Neuron (in vitro differentiated cells): Measurements from ENCODE around the gene EIF6.

ENCODE experiments used
- H2AFZ ChIP-seq: one replicate; pipeline ENCODE4 v1.6.1; 2013; ENCODE audit warnings: low read depth, mild to moderate bottlenecking, inconsistent platforms, low read length, moderate library complexity
- H3K27me3 ChIP-seq: one replicate; pipeline ENCODE4 v1.6.1; 2013; ENCODE audit warnings: low read length; ENCODE audit not compliant: insufficient read depth
- H3K36me3 ChIP-seq: one replicate; pipeline ENCODE4 v1.6.1; 2013; ENCODE audit warnings: low read length; ENCODE audit not compliant: insufficient read depth
- H3K4me1 ChIP-seq: one replicate; pipeline ENCODE4 v1.6.1; 2013; ENCODE audit warnings: low read length; ENCODE audit not compliant: insufficient read depth
- H3K4me3 ChIP-seq: 2 replicates; pipeline ENCODE4 v1.5.1; 2013; ENCODE audit warnings: mild to moderate bottlenecking, low read length, moderate library complexity
- H3K9me3 ChIP-seq: one replicate; pipeline ENCODE4 v1.6.1; 2013; ENCODE audit warnings: low read length

EIF6 gene

GRCh38 chr20:35284267-35284991, at the start of gene EIF6:
TSS of gene EIF6 (minus strand) at chr20:35284772. CDS start at chr20:35284487, 285 bp downstream.
- H2AFZ ChIP-seq: peak within 1 kb of the TSS; percentile 38
- peak within 1 kb of the TSS; percentile 93 for H3K4me3 ChIP-seq
- no peaks in the 10 kb centered on the region for H3K9me3 ChIP-seq
- peaks cover 20% of the 10 kb centered on the region for H3K36me3 ChIP-seq
- H3K4me1 ChIP-seq: peaks cover 12% of the 10 kb centered on the region
- no peaks in the 10 kb centered on the region for H3K27me3 ChIP-seq

DNA sequence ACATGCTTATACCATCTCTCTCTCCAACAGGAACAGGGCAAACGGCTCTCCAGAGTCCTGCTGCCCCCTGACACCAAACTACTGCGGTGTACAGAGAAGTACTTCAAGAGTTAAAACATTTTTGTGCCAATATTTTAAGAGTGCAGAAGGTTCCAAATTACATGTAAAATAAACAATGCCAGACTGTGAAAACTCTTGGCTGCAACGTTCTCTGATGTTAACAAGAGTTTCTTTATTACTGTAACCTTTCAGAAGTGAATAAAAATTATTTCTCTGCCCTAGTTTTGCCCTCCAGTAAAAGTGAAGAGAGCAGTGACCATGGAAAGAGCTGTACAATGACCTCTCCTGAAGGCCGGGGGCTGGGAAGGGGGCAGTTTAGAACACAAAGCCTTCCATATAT, 49.0 kb upstream of the EIF6 start:
- H3K9me3 ChIP-seq: no peaks in the 10 kb centered on the region
- H3K36me3 ChIP-seq: no peaks in the 10 kb centered on the region
- H3K4me1 ChIP-seq: no peaks in the 10 kb centered on the region
- H3K27me3 ChIP-seq: no peaks in the 10 kb centered on the region
- H3K4me3 ChIP-seq: no peak overlapping the region
- H2AFZ ChIP-seq: no peak overlapping the region

DNA sequence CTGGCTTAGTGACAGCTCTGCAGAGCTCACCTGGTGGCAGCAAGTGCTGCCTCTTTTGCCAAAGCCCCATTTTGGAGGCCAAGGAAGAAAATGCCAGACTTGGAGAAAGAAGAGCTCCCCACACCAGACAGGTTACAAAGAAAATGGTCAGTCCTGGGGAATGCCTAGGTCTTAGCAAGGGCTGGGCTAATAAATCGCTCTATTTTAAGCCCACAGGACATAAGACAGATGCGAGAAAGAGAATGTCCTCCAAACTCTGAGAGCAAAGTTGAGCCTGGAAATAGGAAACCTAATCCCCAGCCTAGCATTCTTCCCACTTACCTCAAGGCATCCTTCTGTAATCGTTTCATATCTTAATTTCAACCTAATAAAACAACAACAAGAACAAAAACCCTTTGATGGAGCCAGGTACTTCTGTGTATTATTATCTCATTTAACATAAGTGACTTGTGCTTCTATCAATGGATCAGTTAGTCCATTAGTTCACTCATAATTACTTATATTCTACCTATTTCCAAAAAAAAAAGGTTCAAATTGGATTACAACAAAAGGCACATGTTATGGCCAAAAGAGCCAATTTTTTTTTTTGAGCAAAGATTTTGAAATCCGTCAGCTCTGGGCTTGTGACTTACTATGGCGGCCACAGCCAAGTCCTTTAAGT, 48.1 kb upstream of the EIF6 start:
- Histone ChIP-seq H3K4me3 (no peak overlapping the region), H3K9me3 (no peaks in the 10 kb centered on the region), H2AFZ (no peak overlapping the region), H3K4me1 (no peaks in the 10 kb centered on the region), H3K36me3 (no peaks in the 10 kb centered on the region), H3K27me3 (no peaks in the 10 kb centered on the region)

DNA sequence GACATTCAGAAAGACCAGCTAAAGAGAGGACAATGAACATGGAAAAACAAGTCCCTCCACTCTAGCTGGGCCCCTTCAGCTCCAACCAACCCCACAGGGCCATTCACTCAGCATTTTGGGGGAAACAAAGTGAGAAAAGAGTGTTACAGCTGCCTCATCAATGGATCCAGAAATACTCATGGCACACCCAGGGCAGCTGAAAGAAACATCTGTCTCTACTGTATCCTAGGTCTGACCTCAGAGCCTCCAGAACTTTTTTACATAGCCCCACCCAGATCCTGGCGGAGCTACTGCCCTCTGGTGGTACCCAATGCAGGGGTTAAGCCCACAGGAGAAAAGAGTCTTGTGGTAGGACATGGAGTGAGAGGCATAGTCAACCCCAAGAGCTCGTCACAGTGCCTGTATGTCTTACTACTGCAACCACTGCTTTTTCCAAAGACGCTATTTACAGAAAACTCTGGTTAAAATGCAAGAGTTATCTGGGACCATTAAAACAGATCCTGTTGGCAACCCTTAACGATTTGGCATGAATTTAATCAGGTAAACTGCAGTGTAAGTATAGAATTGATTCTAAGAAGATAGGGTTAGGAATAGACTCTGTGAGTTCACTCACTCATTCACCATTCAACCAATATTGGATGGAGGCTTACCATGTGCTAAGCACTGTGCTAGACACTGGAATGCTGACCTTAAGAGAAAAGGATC, 45.0 kb upstream of the EIF6 start:
- Histone ChIP-seq H3K9me3 (no peaks in the 10 kb centered on the region), H3K4me3 (no peak overlapping the region), H2AFZ (no peak overlapping the region), H3K36me3 (no peaks in the 10 kb centered on the region), H3K4me1 (peaks cover 21% of the 10 kb centered on the region), H3K27me3 (no peaks in the 10 kb centered on the region)

DNA sequence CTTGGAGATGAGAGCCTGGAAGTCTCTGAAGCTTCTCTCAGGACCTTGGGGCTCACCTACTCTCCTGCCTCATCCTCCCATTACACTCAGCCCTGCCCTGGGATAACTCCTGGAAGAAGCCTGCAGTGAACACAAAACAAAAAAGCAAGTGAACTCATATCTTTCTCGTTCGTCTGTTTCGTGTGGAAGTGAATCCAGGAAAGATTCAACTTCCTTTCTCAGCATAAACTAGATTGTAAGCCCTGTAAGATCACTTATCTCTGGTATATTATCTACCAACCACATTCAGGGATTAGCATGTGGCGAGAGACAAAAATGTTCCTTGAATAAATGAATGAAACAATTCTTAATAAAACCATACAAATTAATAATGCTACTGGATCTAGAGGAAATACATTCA, 44.1 kb upstream of the EIF6 start:
- H3K27me3 ChIP-seq: no peaks in the 10 kb centered on the region
- no peaks in the 10 kb centered on the region for H3K36me3 ChIP-seq

DNA sequence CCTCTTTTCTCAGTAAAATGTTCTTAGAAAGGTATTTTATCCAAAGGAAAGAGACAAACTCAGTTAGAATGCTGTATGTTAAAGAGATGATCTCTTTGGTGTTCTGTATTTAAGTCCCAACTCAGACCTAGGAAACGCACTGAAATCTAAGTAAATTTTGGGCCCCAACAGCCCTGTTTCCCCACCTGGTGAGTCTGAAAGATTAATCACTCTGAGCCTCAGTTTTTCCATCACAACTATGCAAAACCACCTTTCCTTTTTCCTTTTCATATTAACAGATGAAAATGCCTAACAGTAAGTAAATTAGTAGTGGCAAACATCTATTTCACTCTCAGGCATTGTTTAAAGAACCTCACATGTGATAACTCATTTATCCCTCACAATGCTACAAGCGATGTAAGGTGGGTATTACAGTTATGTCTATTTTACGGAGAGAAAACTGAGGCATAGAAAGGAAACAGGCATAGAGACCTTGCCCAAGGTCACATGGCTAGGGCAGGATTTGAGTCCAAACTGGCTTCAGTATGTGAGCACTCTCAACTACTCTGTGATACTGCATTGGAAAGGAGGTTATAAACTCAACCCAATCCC, 43.6 kb upstream of the EIF6 start:
- Histone ChIP-seq H3K4me1 (peaks cover 21% of the 10 kb centered on the region), H3K4me3 (no peak overlapping the region), H3K36me3 (no peaks in the 10 kb centered on the region), H3K9me3 (no peaks in the 10 kb centered on the region), H3K27me3 (no peaks in the 10 kb centered on the region), H2AFZ (no peak overlapping the region)

More for the DNA sequence above, 44.1 kb upstream of the EIF6 start:
- Histone ChIP-seq H2AFZ (no peak overlapping the region), H3K4me1 (peaks cover 21% of the 10 kb centered on the region), H3K9me3 (no peaks in the 10 kb centered on the region), H3K4me3 (no peak overlapping the region)

GRCh38 chr20:35327074-35327976, 42.8 kb upstream of the EIF6 start:
- Histone ChIP-seq H3K4me3 (no peak overlapping the region), H3K4me1 (peaks cover 21% of the 10 kb centered on the region), H2AFZ (no peak overlapping the region), H3K9me3 (no peaks in the 10 kb centered on the region), H3K36me3 (no peaks in the 10 kb centered on the region), H3K27me3 (no peaks in the 10 kb centered on the region)

DNA sequence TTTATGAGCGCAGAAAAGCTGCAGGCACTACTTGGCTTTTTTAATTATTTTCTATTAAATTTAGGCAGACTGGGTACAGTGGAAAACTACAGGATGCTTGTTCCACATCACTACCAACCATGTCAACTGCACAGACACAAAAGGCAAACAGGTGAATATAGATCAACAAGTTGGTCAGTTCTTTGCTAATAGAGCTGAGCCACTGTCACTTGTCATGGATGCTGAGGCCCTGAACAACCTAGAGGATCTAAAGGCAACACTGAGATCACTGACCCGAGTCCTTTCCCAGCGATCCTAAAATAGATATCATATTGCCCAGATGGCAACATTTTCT, 42.1 kb upstream of the EIF6 start:
- Histone ChIP-seq H3K36me3 (no peaks in the 10 kb centered on the region), H3K9me3 (no peaks in the 10 kb centered on the region), H2AFZ (peak overlapping the region; percentile 62), H3K4me1 (peaks cover 21% of the 10 kb centered on the region), H3K4me3 (no peak overlapping the region), H3K27me3 (no peaks in the 10 kb centered on the region)

DNA sequence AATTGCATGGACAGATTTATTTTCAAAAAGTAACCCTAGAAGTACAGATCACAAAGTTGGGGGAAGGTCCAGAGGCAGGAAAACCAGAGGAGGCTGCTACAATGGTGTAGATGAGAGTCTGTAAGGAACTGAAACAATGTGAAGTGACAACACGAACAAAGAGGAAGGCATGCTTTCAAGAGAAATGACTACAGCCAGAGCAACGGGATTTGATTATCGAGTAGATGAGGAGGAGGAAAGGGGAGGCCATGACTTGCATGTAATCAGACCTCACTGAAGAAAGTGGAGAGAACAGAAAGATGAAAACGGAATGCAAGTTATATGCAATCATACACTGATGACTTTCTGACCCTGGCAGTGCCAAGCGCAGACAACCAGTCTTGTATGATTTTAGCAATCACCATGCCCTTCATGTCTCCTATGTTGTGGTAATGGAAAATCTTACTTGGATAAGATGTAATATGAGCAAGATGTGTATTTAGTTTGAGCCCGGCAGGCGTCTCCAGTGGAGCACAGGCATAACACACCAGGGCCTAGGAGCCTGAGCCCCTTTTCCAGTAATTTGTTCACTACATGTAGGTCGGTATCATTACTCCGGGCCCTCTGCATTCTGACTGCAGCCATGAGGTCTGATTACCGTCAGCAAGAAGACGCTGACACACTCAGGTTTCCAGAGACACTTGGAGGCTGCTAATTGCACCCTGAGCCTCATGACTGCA, 41.6 kb upstream of the EIF6 start:
- Histone ChIP-seq H3K4me1 (peaks cover 21% of the 10 kb centered on the region), H2AFZ (peak overlapping the region; percentile 62), H3K9me3 (no peaks in the 10 kb centered on the region), H3K27me3 (no peaks in the 10 kb centered on the region), H3K4me3 (peak overlapping the region; percentile 5), H3K36me3 (no peaks in the 10 kb centered on the region)

GRCh38 chr20:35325401-35325800, 40.8 kb upstream of the EIF6 start:
- H2AFZ ChIP-seq: peak overlapping the region; percentile 62
- no peaks in the 10 kb centered on the region for H3K27me3 ChIP-seq
- no peaks in the 10 kb centered on the region for H3K9me3 ChIP-seq
- H3K4me1 ChIP-seq: peaks cover 25% of the 10 kb centered on the region
- H3K4me3 ChIP-seq: no peak overlapping the region
- H3K36me3 ChIP-seq: no peaks in the 10 kb centered on the region

- no peak overlapping the region for H2AFZ ChIP-seq
- H3K27me3 ChIP-seq: no peaks in the 10 kb centered on the region
- H3K4me3 ChIP-seq: no peak overlapping the region
- H3K9me3 ChIP-seq: no peaks in the 10 kb centered on the region
- no peaks in the 10 kb centered on the region for H3K36me3 ChIP-seq
- H3K4me1 ChIP-seq: peaks cover 25% of the 10 kb centered on the region
Measured at GRCh38 chr20:35320396-35321126, 36.0 kb upstream of the EIF6 start.

- Histone ChIP-seq H3K4me3 (no peak overlapping the region), H3K27me3 (no peaks in the 10 kb centered on the region), H3K36me3 (no peaks in the 10 kb centered on the region), H3K4me1 (peaks cover 23% of the 10 kb centered on the region), H2AFZ (no peak overlapping the region), H3K9me3 (no peaks in the 10 kb centered on the region)
Measured at GRCh38 chr20:35319871-35320197, 35.3 kb upstream of the EIF6 start.
